ENCODE results near the gene RASGEF1B.
"Not testable (repeated sequence)": the region's sequence is repeated elsewhere in the genome, so short reads cannot be mapped to it uniquely, and the experiment has no call there.

Gene RASGEF1B

GRCh38 chr4:81498046-81498445 lies 26.3 kb upstream of the RASGEF1B start:
- no peak for DNase-seq (ENCODE audit: low spot score)

GRCh38 chr4:81495345-81495744 lies 23.6 kb upstream of the RASGEF1B start:
- no peak for DNase-seq (ENCODE audit: low spot score)

- no peak for DNase-seq (ENCODE audit: low spot score)
Observed at GRCh38 chr4:81494031-81494431, 22.3 kb upstream of the RASGEF1B start.

- no peak for DNase-seq (ENCODE audit: low spot score)
Observed at GRCh38 chr4:81492606-81493230, 21.0 kb upstream of the RASGEF1B start.

- DNase-seq (ENCODE audit: low spot score): no peak
Observed at GRCh38 chr4:81491943-81492342, 20.2 kb upstream of the RASGEF1B start.

GRCh38 chr4:81490403-81491160 lies 18.9 kb upstream of the RASGEF1B start:
- DNase-seq (ENCODE audit: low spot score): no peak

GRCh38 chr4:81486502-81486901 lies 14.8 kb upstream of the RASGEF1B start:
- DNase-seq (ENCODE audit: low spot score): no peak

- DNase-seq (ENCODE audit: low spot score): no peak
Observed at GRCh38 chr4:81485310-81485980, 13.7 kb upstream of the RASGEF1B start.

GRCh38 chr4:81482326-81482725 lies 10.6 kb upstream of the RASGEF1B start:
- DNase-seq (ENCODE audit: low spot score): no peak

- DNase-seq (ENCODE audit: low spot score): no peak
Observed at GRCh38 chr4:81481151-81481550, 9.4 kb upstream of the RASGEF1B start.

- not testable (repeated sequence) for DNase-seq (ENCODE audit: low spot score)
Observed at GRCh38 chr4:81479573-81479972, 7.9 kb upstream of the RASGEF1B start.

- DNase-seq (ENCODE audit: low spot score): not testable (repeated sequence)
Observed at GRCh38 chr4:81473331-81474265, 1.9 kb upstream of the RASGEF1B start.

- peak; percentile 75 for DNase-seq (ENCODE audit: low spot score)
Observed at GRCh38 chr4:81472281-81473182, 825 bp upstream of the RASGEF1B start.

- DNase-seq (ENCODE audit: low spot score): no peak
Observed at GRCh38 chr4:81471298-81471587, 464 bp downstream of the RASGEF1B start.

- peak; percentile 15 for DNase-seq (ENCODE audit: low spot score)
Observed at GRCh38 chr4:81470456-81471297, 1.0 kb downstream of the RASGEF1B start.

GRCh38 chr4:81469781-81470455 lies 1.8 kb downstream of the RASGEF1B start:
- no peak for DNase-seq (ENCODE audit: low spot score)

GRCh38 chr4:81468678-81469077 lies 3.0 kb downstream of the RASGEF1B start:
- no peak for DNase-seq (ENCODE audit: low spot score)

GRCh38 chr4:81467672-81467964 lies 4.1 kb downstream of the RASGEF1B start:
- no peak for DNase-seq (ENCODE audit: low spot score)

- DNase-seq (ENCODE audit: low spot score): peak; percentile 61
Observed at GRCh38 chr4:81466841-81467671, 4.7 kb downstream of the RASGEF1B start.
